ENCODE measurements around the gene ANKRD65.
"Not testable (repeated sequence)": the region's sequence is repeated elsewhere in the genome, so short reads cannot be mapped to it uniquely, and the experiment has no call there.

The ANKRD65 gene

GRCh38 chr1:1460540-1461130 lies 39.6 kb upstream of the ANKRD65 start:
- no peak for TF ChIP-seq CTCF (IDR thresholded peaks at IDR 0.05; ENCODE audit: low read depth, low read length)
- H3K27ac ChIP-seq: no peak overlapping the region
- DNase-seq: no peak
- H3K36me3 ChIP-seq: no peaks in the 10 kb centered on the region
- H3K27me3 ChIP-seq (ENCODE audit: insufficient read depth, low read depth, severe bottlenecking): no peaks in the 10 kb centered on the region
- no peak overlapping the region for H3K4me3 ChIP-seq (ENCODE audit: low read depth, low read length)
- no peaks in the 10 kb centered on the region for H3K9me3 ChIP-seq (ENCODE audit: severe bottlenecking)

DNA sequence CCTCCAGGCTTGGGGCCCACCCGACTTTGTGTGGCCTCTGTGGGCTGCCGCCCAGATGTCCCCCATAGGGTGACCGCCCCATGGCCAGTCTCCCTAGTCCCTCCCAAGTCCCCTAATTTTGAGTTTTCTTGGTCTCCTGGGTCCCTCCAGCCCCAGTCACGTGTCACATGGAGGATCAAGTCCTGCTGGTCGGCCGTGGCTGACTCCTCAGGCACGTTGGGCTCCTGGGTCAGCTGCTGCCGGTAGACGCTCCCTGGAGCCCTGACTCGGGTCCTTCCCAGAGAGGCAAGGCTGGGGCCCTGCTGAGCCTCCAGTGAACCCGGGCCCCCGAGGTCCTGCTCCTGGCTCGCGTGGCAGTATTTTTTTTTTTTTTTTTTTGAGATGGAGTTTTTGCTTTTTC lies 38.6 kb upstream of the ANKRD65 start:
- not testable (repeated sequence) for H3K27me3 ChIP-seq (ENCODE audit: insufficient read depth, low read depth, severe bottlenecking); DNase-seq; H3K9me3 ChIP-seq (ENCODE audit: severe bottlenecking); H3K4me3 ChIP-seq (ENCODE audit: low read depth, low read length); H3K27ac ChIP-seq; H3K36me3 ChIP-seq

DNA sequence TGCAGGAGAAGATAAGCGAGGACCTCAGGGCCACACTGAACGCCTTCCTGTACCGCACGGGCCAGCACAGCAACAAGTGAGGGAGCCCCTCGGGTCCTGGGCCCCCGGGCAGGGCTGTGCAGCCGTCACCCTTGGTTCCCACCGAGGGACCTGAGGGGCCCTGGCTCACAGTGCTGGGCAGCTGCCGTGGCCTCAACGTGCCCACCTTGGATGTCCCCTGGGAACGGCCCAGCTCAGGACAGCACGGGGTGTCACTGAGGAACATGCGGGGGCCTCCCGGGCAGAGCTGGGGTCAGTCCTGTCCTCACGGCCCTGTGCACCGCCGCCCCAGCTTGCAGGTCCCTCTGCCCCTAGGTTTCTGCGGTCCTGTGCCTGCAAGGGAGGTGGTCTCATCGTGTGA lies 38.1 kb upstream of the ANKRD65 start:
- H3K4me3 ChIP-seq (ENCODE audit: low read depth, low read length); H3K27ac ChIP-seq; H3K36me3 ChIP-seq; DNase-seq; H3K27me3 ChIP-seq (ENCODE audit: insufficient read depth, low read depth, severe bottlenecking); H3K9me3 ChIP-seq (ENCODE audit: severe bottlenecking): not testable (repeated sequence)

DNA sequence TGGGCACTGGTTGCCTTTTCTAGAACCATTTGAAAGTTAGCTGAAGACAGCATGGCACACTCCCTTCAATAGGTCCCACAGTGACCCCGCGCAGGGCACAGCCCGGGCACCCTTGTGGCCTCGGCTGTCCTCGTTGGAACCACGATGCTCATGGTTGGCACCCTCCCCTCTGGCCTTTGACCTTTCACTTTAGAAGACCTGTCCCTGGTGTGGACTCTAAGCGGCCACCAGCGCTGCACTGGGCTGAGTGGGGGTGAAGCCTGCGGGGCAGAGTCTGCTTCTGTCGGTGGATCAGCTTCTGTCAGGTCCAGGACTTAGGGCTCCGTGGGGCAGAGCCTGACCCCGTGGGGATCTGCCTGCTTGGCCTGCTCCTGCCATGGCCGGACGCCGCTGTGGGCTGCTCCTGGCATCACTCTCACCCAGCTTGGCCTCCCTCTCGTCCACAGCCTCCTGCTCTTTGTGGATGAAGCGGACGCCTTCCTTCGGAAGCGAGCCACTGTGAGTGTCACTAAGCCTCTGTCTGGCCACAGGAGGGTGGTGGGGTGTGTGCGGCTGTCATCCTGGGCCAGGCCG lies 35.7 kb upstream of the ANKRD65 start:
- H3K27ac ChIP-seq; H3K4me3 ChIP-seq (ENCODE audit: low read depth, low read length); H3K9me3 ChIP-seq (ENCODE audit: severe bottlenecking); H3K27me3 ChIP-seq (ENCODE audit: insufficient read depth, low read depth, severe bottlenecking); H3K36me3 ChIP-seq; DNase-seq: not testable (repeated sequence)

GRCh38 chr1:1455934-1456333 lies 34.9 kb upstream of the ANKRD65 start:
- not testable (repeated sequence) for DNase-seq; H3K36me3 ChIP-seq; H3K27me3 ChIP-seq (ENCODE audit: insufficient read depth, low read depth, severe bottlenecking); H3K4me3 ChIP-seq (ENCODE audit: low read depth, low read length); H3K27ac ChIP-seq; H3K9me3 ChIP-seq (ENCODE audit: severe bottlenecking)

- Histone ChIP-seq H3K27me3 (ENCODE audit: insufficient read depth, low read depth, severe bottlenecking) (no peaks in the 10 kb centered on the region), H3K9me3 (ENCODE audit: severe bottlenecking) (no peaks in the 10 kb centered on the region), H3K27ac (no peak overlapping the region), H3K4me3 (ENCODE audit: low read depth, low read length) (no peak overlapping the region), H3K36me3 (no peaks in the 10 kb centered on the region)
- no peak for TF ChIP-seq CTCF (IDR thresholded peaks at IDR 0.05; ENCODE audit: low read depth, low read length)
- no peak for DNase-seq
These were observed 34.3 kb upstream of the ANKRD65 start for GRCh38 chr1:1455366-1455884.

- not testable (repeated sequence) for H3K27me3 ChIP-seq (ENCODE audit: insufficient read depth, low read depth, severe bottlenecking); H3K4me3 ChIP-seq (ENCODE audit: low read depth, low read length); DNase-seq; H3K27ac ChIP-seq; H3K9me3 ChIP-seq (ENCODE audit: severe bottlenecking); H3K36me3 ChIP-seq
These were observed 33.4 kb upstream of the ANKRD65 start for GRCh38 chr1:1454286-1455056.

DNA sequence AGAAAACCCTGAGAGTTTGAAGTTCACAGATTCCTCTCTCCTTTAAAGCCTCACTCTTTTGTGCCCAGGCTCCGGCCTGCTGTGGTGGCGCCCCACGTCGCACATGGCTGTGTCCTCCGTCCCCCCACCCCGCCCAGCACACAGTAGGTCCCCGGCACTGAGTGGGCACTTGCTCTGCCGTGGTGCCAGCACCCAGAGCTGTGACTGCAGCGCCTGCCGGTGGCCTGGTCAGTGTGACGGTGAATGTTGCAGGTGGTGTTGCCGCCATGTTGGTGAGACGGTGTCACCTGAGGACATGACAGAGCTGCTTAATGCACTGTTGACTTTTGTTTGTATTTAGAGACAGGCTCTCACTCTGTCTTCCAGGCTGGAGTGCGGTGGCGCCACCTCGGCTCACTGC lies 31.8 kb upstream of the ANKRD65 start:
- no peaks in the 10 kb centered on the region for H3K9me3 ChIP-seq (ENCODE audit: severe bottlenecking)
- H3K4me3 ChIP-seq (ENCODE audit: low read depth, low read length): no peak overlapping the region
- TF ChIP-seq CTCF (IDR thresholded peaks at IDR 0.05; ENCODE audit: low read depth, low read length): no peak
- no peaks in the 10 kb centered on the region for H3K27me3 ChIP-seq (ENCODE audit: insufficient read depth, low read depth, severe bottlenecking)
- no peak overlapping the region for H3K27ac ChIP-seq
- no peak for DNase-seq
- H3K36me3 ChIP-seq: no peaks in the 10 kb centered on the region

DNA sequence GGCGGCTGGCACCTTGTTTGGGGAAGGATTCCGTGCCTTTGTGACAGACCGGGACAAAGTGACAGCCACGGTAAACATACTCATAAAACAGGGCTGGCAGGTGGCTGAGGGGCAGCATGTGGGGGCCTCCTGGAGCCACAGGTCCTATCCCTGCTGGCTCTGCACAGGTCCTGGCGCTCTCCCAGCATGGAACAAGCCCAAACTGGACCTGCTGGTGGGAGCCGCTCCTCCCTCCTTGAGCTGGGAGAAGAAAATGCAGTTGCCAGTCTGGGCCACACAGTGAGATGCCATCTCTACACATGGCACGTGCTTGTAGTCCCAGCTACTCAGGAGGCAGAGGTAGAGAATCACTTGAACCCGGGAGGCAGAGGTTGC lies 31.3 kb upstream of the ANKRD65 start:
- not testable (repeated sequence) for H3K9me3 ChIP-seq (ENCODE audit: severe bottlenecking); H3K27me3 ChIP-seq (ENCODE audit: insufficient read depth, low read depth, severe bottlenecking); DNase-seq; H3K27ac ChIP-seq; H3K4me3 ChIP-seq (ENCODE audit: low read depth, low read length); H3K36me3 ChIP-seq

Data from WERI-Rb-1 (cell line).